DMS153 treated with DMSO at 0.1 percent for 48 hours (cell line): ENCODE measurements around the gene IQCM.

Source experiments
- DNase-seq: peaks from one replicate; lab custom pipeline; 2025; ENCODE audit not compliant: unreplicated experiment; lab: John Stamatoyannopoulos, UW

The IQCM gene

DNA sequence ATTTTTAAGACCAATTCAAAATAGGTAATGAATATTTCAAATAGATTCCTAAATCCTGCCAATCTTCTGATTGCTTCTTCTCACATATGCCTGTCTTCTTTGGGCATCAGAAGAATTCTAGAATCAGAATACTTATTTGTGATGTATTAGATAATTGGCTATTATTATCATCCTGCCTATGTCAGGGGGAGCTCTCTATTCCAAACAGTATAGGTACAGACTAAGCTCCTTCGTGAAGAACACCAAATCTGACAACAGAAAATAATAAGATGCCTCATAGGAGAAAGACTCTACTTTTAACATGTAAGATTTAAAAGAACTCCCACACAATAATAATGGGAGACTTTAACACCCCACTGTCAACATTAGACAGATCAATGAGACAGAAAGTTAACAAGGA is at the start of gene IQCM:
IQCM (minus strand) TSS at position 101 of the 400 bp plus-strand sequence. CDS start 73,152 bp downstream, outside the sequence.
- DNase-seq: no peak

GRCh38 chr4:149857446-149857845 is 41.8 kb upstream of the IQCM start:
- no peak for DNase-seq

- peak; percentile 91 for DNase-seq
These were observed 30.1 kb upstream of the IQCM start for GRCh38 chr4:149845743-149846142.

DNA sequence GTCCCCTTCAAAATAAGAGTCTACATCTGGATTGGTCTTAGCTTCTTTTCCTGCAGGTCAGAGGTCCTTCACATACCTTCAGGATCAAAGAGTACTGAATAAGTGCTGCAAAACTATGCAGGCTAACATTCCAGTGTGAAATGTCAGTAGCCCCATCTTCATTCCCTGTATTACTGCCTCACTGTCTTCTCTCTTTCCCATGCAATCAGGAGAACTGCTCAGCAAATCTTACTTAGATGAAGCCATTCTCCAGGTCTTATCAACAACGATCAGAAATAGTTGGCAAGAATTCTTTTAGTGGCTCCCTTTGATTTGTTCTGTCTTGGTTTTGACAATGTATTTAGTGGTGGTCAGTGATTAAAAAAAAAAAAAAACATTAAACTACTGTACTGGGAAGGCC is 26.0 kb upstream of the IQCM start:
- DNase-seq: no peak

DNA sequence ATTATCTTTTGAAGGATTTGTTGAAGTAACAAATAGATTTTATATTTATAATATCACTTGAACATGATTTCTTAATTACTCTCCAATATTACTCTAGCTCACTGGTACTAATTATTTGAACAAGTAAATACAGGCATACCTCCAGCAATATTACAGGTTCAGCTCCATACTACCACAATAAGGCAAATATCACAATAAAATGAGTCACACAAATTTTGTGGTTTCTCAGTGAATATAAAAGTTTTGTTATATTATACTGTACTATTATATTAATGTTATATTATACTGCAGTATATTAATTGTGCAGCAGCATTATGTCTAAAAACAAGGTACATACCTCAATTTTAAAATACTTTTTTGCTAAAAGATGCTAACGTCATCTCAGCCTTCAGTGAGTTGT is 22.4 kb upstream of the IQCM start:
- DNase-seq: no peak

- DNase-seq: no peak
These were observed 20.9 kb upstream of the IQCM start for GRCh38 chr4:149836546-149836945.

DNA sequence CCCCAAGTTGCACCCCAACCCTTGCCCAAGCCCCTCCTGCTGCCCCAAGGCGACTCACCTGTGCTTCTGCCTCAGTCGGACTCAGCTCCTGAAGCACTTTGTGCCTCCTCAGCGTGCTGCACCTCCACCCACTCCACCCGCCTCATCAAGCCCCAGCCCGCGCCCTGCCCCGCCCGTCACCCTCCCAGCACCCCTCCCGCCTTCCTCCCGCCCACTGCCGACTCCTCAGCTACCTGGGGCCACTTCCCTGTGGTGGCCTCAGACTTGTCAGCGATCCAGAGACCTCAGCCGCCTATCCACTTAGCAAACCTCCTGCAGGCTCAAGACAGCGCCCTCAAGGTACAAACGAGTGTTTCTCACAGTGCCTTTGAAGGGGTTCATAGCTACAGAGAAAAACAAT is 19.6 kb upstream of the IQCM start:
- no peak for DNase-seq

DNA sequence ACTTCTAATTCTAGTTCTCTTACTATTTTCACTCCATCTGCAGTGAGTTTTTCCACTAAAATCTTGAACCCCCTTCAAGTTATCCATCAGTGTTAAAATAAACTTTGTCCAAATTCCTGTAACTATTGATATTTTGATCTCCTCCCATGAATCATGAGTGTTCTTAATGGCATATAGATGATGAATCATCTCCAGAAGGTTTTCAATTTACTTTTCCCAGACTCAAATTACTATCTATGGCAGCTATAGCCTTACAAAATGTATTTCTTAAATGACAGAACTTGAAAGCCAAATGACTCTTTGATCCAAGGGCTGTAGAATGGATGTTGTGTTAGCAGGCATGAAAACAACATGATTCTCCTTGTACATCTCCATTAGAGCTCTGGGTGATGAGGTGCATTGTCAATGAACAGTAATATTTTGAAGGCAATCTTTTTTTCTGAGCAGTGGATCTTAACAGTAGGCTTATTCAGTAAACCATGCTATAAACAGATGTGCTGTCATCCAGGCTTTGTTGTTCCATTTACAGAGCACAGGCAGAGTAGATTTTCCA is 16.1 kb upstream of the IQCM start:
- DNase-seq: no peak

- no peak for DNase-seq
These were observed 15.2 kb upstream of the IQCM start for GRCh38 chr4:149830823-149831222.

GRCh38 chr4:149825336-149825735 is 9.7 kb upstream of the IQCM start:
- no peak for DNase-seq

DNA sequence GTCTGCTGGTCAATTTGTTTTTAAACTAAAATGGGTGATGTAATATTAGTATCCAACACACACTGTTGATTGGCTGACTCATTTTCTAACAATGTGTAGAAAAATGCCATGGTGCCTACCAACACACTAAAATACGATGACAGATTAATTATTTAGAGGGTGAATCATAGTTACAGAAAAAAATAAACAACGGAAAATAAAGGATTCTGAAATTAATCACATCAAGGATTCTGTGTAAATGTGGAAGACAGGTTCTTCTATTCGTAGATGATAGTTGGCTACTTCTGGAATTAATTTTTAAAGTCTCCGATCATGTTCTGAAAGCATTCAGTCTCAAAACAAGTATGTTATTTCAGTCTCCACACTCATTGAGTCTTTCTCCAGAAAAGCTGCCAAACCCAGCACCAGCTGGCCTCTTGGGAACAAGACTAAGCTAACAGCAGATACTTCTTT is 8.2 kb upstream of the IQCM start:
- DNase-seq: no peak

DNA sequence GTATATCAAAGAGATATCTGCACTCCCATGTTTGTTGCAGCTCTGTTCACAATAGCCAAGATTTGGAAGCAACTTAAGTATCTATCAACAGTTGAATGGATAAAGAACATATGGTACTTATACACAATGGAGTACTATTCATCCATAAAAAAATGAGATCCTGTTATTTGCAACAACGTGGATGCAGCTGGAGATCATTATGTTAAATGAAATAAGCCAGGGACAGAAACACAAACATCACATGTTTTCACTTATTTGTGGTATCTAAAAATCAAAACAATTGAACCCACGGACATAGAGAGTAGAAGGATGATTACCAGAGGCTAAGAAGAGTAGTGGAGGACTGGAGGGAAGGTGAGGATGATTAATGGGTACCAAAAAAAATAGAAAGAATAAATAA is 14.2 kb downstream of the IQCM start:
- no peak for DNase-seq

DNA sequence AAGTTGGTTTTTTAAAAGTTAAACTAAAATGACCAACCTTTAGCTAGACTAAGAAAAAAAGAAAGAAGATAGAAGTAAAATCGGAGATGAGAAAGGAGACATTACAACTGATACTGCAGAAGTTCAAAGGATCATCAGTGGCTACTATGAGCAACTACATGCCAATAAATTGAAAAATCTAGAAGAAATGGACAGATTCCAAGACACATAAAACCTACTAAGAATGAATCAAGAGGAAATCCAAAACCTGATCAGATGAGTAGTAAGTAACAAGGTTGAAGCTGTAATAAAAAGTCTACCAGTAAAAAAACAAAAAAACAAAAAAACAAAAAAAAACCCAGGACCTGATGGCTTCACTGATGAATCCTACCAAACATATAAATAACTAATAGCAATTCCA is 16.1 kb downstream of the IQCM start:
- no peak for DNase-seq

- no peak for DNase-seq
These were observed 19.3 kb downstream of the IQCM start for GRCh38 chr4:149796381-149796780.

DNA sequence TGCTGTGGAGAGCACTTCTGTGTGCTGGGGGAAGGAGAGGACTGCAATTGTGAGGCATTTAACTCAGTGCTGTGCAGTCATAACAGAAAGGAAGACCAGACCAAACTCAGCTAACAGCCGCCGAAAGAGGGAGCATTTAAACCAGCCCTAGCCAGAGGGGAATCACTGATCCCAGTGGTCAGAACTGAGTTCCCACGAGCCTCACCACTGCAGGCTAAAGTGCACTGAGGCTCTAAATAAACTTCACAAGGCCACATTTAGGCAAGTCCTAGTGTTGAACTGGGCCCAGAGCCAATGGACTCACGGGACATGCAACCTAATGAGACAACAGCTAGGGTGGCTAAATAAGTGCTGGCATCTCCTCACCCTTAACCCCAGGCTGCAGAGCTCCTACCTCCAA is 20.4 kb downstream of the IQCM start:
- no peak for DNase-seq

- DNase-seq: no peak
These were observed 21.3 kb downstream of the IQCM start for GRCh38 chr4:149794352-149794751.

DNA sequence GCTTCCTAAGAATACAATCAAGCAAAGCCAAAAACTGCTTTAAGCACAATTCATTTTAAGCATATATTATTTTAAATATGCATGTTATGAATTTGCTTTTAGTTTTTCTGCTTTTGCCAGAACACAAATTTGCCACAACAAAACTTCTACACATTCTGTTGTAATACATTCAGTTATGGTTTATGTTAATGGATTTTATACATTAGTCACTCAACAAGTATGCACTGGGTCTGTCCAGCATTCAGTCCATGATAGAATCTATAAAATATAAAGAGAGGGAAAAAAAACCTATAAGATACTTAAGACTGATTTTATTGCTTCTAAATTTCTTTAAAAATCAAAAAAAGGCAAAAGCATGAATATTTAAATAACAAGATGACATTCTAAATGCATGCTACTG is 22.2 kb downstream of the IQCM start:
- DNase-seq: no peak

- DNase-seq: no peak
These were observed 23.8 kb downstream of the IQCM start for GRCh38 chr4:149791851-149792250.

- DNase-seq: no peak
These were observed 25.3 kb downstream of the IQCM start for GRCh38 chr4:149790172-149790907.

- no peak for DNase-seq
These were observed 27.3 kb downstream of the IQCM start for GRCh38 chr4:149788300-149788699.

GRCh38 chr4:149785696-149786431 is 29.8 kb downstream of the IQCM start:
- no peak for DNase-seq

DNA sequence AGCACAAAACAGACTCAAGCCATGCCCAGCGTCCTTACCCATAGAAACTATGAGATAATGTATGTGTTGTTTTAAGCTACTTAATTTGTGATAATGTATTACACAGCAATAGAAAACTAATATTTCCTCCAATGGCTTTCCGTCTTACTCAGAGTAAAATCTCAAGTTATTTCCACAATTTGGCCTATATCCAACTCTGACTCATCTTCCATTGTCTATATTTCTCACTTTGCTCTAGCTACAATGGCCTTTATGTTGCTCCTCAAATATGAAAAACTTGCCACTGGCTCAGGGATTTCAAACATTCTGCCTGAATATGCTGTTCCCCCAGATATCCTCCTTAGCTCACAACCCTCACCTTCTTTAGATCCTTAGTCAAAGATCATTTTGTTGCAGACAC is 31.6 kb downstream of the IQCM start:
- no peak for DNase-seq
